ENCODE data around the gene DYNC1H1.

- TF ChIP-seq CTCF (IDR thresholded peaks at IDR 0.05; ENCODE audit: low read depth, low read length, poor library complexity, severe bottlenecking), result no peak
- no peak for TF ChIP-seq EZH2phosphoT487 (IDR thresholded peaks at IDR 0.05; ENCODE audit: borderline replicate concordance, low read length)
These were observed 38.3 kb upstream of the DYNC1H1 start for GRCh38 chr14:101926085-101926484.
